H1 (cell line): Measurements from ENCODE around the gene ENO4. TPM values are rescaled to one million over a fixed set of nuclear protein-coding genes. Genes with fewer than 3 reads are reported as not detected.

ENCODE experiments used
- CHD2 ChIP-seq: IDR thresholded peaks from 2 replicates; pipeline ENCODE4 v1.6.1; 2012; ENCODE audit warnings: low read length, improper control_type of control experiment
- MAX ChIP-seq: IDR thresholded peaks from 2 replicates; pipeline ENCODE4 v1.6.1; 2012; ENCODE audit warnings: inconsistent platforms
- SRF ChIP-seq: IDR thresholded peaks from 2 replicates; pipeline ENCODE4 v1.6.1; 2011; ENCODE audit warnings: mild to moderate bottlenecking, low read depth, low read length, moderate library complexity
- SUZ12 ChIP-seq: fragments of 200-600 bp; sonication (generic); IDR thresholded peaks from 2 replicates; pipeline ENCODE4 v1.6.1; 2012; ENCODE audit warnings: mild to moderate bottlenecking, inconsistent platforms, low read length, moderate library complexity, mixed read lengths
- YY1 ChIP-seq: IDR thresholded peaks from 2 replicates; pipeline ENCODE4 v1.6.1; 2011; ENCODE audit warnings: low read depth, mild to moderate bottlenecking, low read length
- polyA plus RNA-seq, 7 experiments: library from polyadenylated mRNA; depleted of rRNA in 3 of 7; stranded (reverse) in 5 of 7; unstranded in 2 of 7; fragments of >200 nt in 5 of 7; fragments of 200-250 nt in 2 of 7; gene quantifications; 1 replicate in 5 of 7; 2 replicates in 1 of 7; 4 replicates in 1 of 7; pipeline versions ENCODE4 v1.2.1 to v1.2.3, GENCODE V29; 2011 to 2013; ENCODE audit warnings: missing spikeins in 2 of 7, mixed read lengths in 2 of 7
- total RNA-seq: library from RNA; stranded (reverse); fragmentation: NEBNext Ultra II Directional; extraction: Animal tissue kit (Norgen Biotek cat#: 25700); gene quantifications from 2 replicates; pipeline ENCODE4 v1.2.1, GENCODE V29; 2021

The ENO4 gene
- total and polyA plus RNA-seq, 2 of the 8 experiments (the other 6 are each of a cell fraction or from before 2014, with no cell fraction given) = 0.77 TPM; not detected in 1

- TF ChIP-seq SUZ12 (no peak), CHD2 (no peak), MAX (no peak), SRF (no peak), YY1 (no peak)
Observed at GRCh38 chr10:116889066-116889465, 39.8 kb downstream of the ENO4 start (continued).
